ENCODE measurements around the gene DNAJC18.

Gene DNAJC18

GRCh38 chr5:139401546-139401945 is 37.8 kb downstream of the DNAJC18 start:
- Histone ChIP-seq H3K27me3 (ENCODE audit: low read depth, low read length) (no peaks in the 10 kb centered on the region), H3K36me3 (ENCODE audit: control insufficient read depth in 1 of 2, insufficient read depth in 2 of 2, low read length in 2 of 2) (peaks cover 0 to 4% of the 10 kb centered on the region in 2 donors), H3K9me3 (ENCODE audit: control insufficient read depth in 1 of 2, low read length in 2 of 2) (no peaks in the 10 kb centered on the region), H3K4me3 (ENCODE audit: low read depth in 1 of 2, low read length in 2 of 2) (no peak overlapping the region), H3K4me1 (ENCODE audit: control insufficient read depth in 1 of 2, insufficient read depth in 2 of 2, low read length in 2 of 2) (peaks cover 5 to 12% of the 10 kb centered on the region in 2 donors), H3K27ac (ENCODE audit: low read length) (no peak overlapping the region)

GRCh38 chr5:139399501-139400121 is 39.7 kb downstream of the DNAJC18 start:
- H3K27ac ChIP-seq (ENCODE audit: low read length) = no peak overlapping the region
- no peaks in the 10 kb centered on the region for H3K27me3 ChIP-seq (ENCODE audit: low read depth, low read length)
- H3K4me1 ChIP-seq (ENCODE audit: control insufficient read depth in 1 of 2, insufficient read depth in 2 of 2, low read length in 2 of 2) = peaks cover 3 to 20% of the 10 kb centered on the region in 2 donors
- no peaks in the 10 kb centered on the region for H3K9me3 ChIP-seq (ENCODE audit: control insufficient read depth in 1 of 2, low read length in 2 of 2)
- H3K36me3 ChIP-seq (ENCODE audit: control insufficient read depth in 1 of 2, insufficient read depth in 2 of 2, low read length in 2 of 2) = peaks cover 0 to 4% of the 10 kb centered on the region in 2 donors
- H3K4me3 ChIP-seq (ENCODE audit: low read depth in 1 of 2, low read length in 2 of 2) = no peak overlapping the region

- peaks cover 0 to 4% of the 10 kb centered on the region in 2 donors for H3K36me3 ChIP-seq (ENCODE audit: control insufficient read depth in 1 of 2, insufficient read depth in 2 of 2, low read length in 2 of 2)
- H3K9me3 ChIP-seq (ENCODE audit: control insufficient read depth in 1 of 2, low read length in 2 of 2) = no peaks in the 10 kb centered on the region
- peaks cover 11% of the 10 kb centered on the region for H3K27me3 ChIP-seq (ENCODE audit: low read depth, low read length)
- no peak overlapping the region for H3K27ac ChIP-seq (ENCODE audit: low read length)
- no peak overlapping the region for H3K4me3 ChIP-seq (ENCODE audit: low read depth in 1 of 2, low read length in 2 of 2)
- H3K4me1 ChIP-seq (ENCODE audit: control insufficient read depth in 1 of 2, insufficient read depth in 2 of 2, low read length in 2 of 2) = peaks cover 0 to 25% of the 10 kb centered on the region in 2 donors
Observed at GRCh38 chr5:139397921-139398320, 41.4 kb downstream of the DNAJC18 start.

GRCh38 chr5:139396691-139397090 is 42.6 kb downstream of the DNAJC18 start:
- Histone ChIP-seq H3K36me3 (ENCODE audit: control insufficient read depth in 1 of 2, insufficient read depth in 2 of 2, low read length in 2 of 2) (peaks cover 0 to 4% of the 10 kb centered on the region in 2 donors), H3K27me3 (ENCODE audit: low read depth, low read length) (peaks cover 11% of the 10 kb centered on the region), H3K4me3 (ENCODE audit: low read depth in 1 of 2, low read length in 2 of 2) (no peak overlapping the region), H3K4me1 (ENCODE audit: control insufficient read depth in 1 of 2, insufficient read depth in 2 of 2, low read length in 2 of 2) (peaks cover 0 to 32% of the 10 kb centered on the region in 2 donors), H3K27ac (ENCODE audit: low read length) (no peak overlapping the region), H3K9me3 (ENCODE audit: control insufficient read depth in 1 of 2, low read length in 2 of 2) (no peaks in the 10 kb centered on the region)

GRCh38 chr5:139395844-139396640 is 43.3 kb downstream of the DNAJC18 start:
- Histone ChIP-seq H3K27ac (ENCODE audit: low read length) (no peak overlapping the region), H3K9me3 (ENCODE audit: control insufficient read depth in 1 of 2, low read length in 2 of 2) (no peaks in the 10 kb centered on the region), H3K36me3 (ENCODE audit: control insufficient read depth in 1 of 2, insufficient read depth in 2 of 2, low read length in 2 of 2) (no peaks in the 10 kb centered on the region), H3K4me1 (ENCODE audit: control insufficient read depth in 1 of 2, insufficient read depth in 2 of 2, low read length in 2 of 2) (peaks cover 0 to 32% of the 10 kb centered on the region in 2 donors), H3K27me3 (ENCODE audit: low read depth, low read length) (peaks cover 11% of the 10 kb centered on the region), H3K4me3 (ENCODE audit: low read depth in 1 of 2, low read length in 2 of 2) (no peak overlapping the region)

- Histone ChIP-seq H3K27ac (ENCODE audit: low read length) (no peak within 1 kb of the TSS), H3K27me3 (ENCODE audit: low read depth, low read length) (peaks cover 11% of the 10 kb centered on the region), H3K4me1 (ENCODE audit: control insufficient read depth in 1 of 2, insufficient read depth in 2 of 2, low read length in 2 of 2) (peaks cover 0 to 32% of the 10 kb centered on the region in 2 donors), H3K9me3 (ENCODE audit: control insufficient read depth in 1 of 2, low read length in 2 of 2) (no peaks in the 10 kb centered on the region), H3K4me3 (ENCODE audit: low read depth in 1 of 2, low read length in 2 of 2) (peak within 1 kb of the TSS; percentile 55 to 68), H3K36me3 (ENCODE audit: control insufficient read depth in 1 of 2, insufficient read depth in 2 of 2, low read length in 2 of 2) (no peaks in the 10 kb centered on the region)
Observed at GRCh38 chr5:139394654-139395566, 44.4 kb downstream of the DNAJC18 start, which contains the start of gene PROB1. Gene PROB1, minus strand, starts transcription at chr5:139395104. Its CDS starts 23 bp downstream, at chr5:139395081.

- H3K4me3 ChIP-seq (ENCODE audit: low read depth in 1 of 2, low read length in 2 of 2) = peak overlapping the region; percentile 55 to 68
- H3K27me3 ChIP-seq (ENCODE audit: low read depth, low read length) = peaks cover 11% of the 10 kb centered on the region
- H3K36me3 ChIP-seq (ENCODE audit: control insufficient read depth in 1 of 2, insufficient read depth in 2 of 2, low read length in 2 of 2) = no peaks in the 10 kb centered on the region
- H3K27ac ChIP-seq (ENCODE audit: low read length) = no peak overlapping the region
- peaks cover 0 to 32% of the 10 kb centered on the region in 2 donors for H3K4me1 ChIP-seq (ENCODE audit: control insufficient read depth in 1 of 2, insufficient read depth in 2 of 2, low read length in 2 of 2)
- no peaks in the 10 kb centered on the region for H3K9me3 ChIP-seq (ENCODE audit: control insufficient read depth in 1 of 2, low read length in 2 of 2)
Observed at GRCh38 chr5:139394123-139394653, 45.1 kb downstream of the DNAJC18 start.

- H3K27me3 ChIP-seq (ENCODE audit: low read depth, low read length) = peaks cover 11% of the 10 kb centered on the region
- H3K4me3 ChIP-seq (ENCODE audit: low read depth in 1 of 2, low read length in 2 of 2) = peak overlapping the region; percentile 55 to 68
- H3K9me3 ChIP-seq (ENCODE audit: control insufficient read depth in 1 of 2, low read length in 2 of 2) = no peaks in the 10 kb centered on the region
- no peaks in the 10 kb centered on the region for H3K36me3 ChIP-seq (ENCODE audit: control insufficient read depth in 1 of 2, insufficient read depth in 2 of 2, low read length in 2 of 2)
- H3K4me1 ChIP-seq (ENCODE audit: control insufficient read depth in 1 of 2, insufficient read depth in 2 of 2, low read length in 2 of 2) = peaks cover 0 to 32% of the 10 kb centered on the region in 2 donors
- no peak overlapping the region for H3K27ac ChIP-seq (ENCODE audit: low read length)
Observed at GRCh38 chr5:139393497-139394122, 45.7 kb downstream of the DNAJC18 start.

- Histone ChIP-seq H3K9me3 (ENCODE audit: control insufficient read depth in 1 of 2, low read length in 2 of 2) (no peaks in the 10 kb centered on the region), H3K4me3 (ENCODE audit: low read depth in 1 of 2, low read length in 2 of 2) (peak overlapping the region; percentile 55 to 68), H3K4me1 (ENCODE audit: control insufficient read depth in 1 of 2, insufficient read depth in 2 of 2, low read length in 2 of 2) (peaks cover 0 to 32% of the 10 kb centered on the region in 2 donors), H3K36me3 (ENCODE audit: control insufficient read depth in 1 of 2, insufficient read depth in 2 of 2, low read length in 2 of 2) (no peaks in the 10 kb centered on the region), H3K27me3 (ENCODE audit: low read depth, low read length) (peaks cover 11% of the 10 kb centered on the region), H3K27ac (ENCODE audit: low read length) (no peak overlapping the region)
Observed at GRCh38 chr5:139392678-139393496, 46.4 kb downstream of the DNAJC18 start.

- Histone ChIP-seq H3K27ac (ENCODE audit: low read length) (no peak overlapping the region), H3K4me3 (ENCODE audit: low read depth in 1 of 2, low read length in 2 of 2) (peak overlapping the region in 1 of 2 donors; percentile 68), H3K4me1 (ENCODE audit: control insufficient read depth in 1 of 2, insufficient read depth in 2 of 2, low read length in 2 of 2) (peaks cover 0 to 32% of the 10 kb centered on the region in 2 donors), H3K9me3 (ENCODE audit: control insufficient read depth in 1 of 2, low read length in 2 of 2) (no peaks in the 10 kb centered on the region), H3K36me3 (ENCODE audit: control insufficient read depth in 1 of 2, insufficient read depth in 2 of 2, low read length in 2 of 2) (no peaks in the 10 kb centered on the region), H3K27me3 (ENCODE audit: low read depth, low read length) (peaks cover 11% of the 10 kb centered on the region)
Observed at GRCh38 chr5:139392324-139392677, 47.0 kb downstream of the DNAJC18 start.

All from muscle layer of duodenum (tissue), 2 donors.